H9 (cell line): ENCODE results near the gene OPTN. TPM values are rescaled to one million over a fixed set of nuclear protein-coding genes. Genes with fewer than 3 reads are reported as not detected.

Experiments used
- DNase-seq: peaks from one replicate; pipeline ENCODE4 v3.0.0-alpha.2; 2017
- H2AFZ ChIP-seq: one replicate; pipeline ENCODE4 v1.6.1; 2013; ENCODE audit warnings: mild to moderate bottlenecking, low read length, control low read depth, moderate library complexity
- H2AK5ac ChIP-seq: 2 replicates; pipeline ENCODE4 v1.6.1; 2013; ENCODE audit warnings: low read length, control low read depth, mixed read lengths; ENCODE audit not compliant: insufficient read length
- H2BK120ac ChIP-seq: one replicate; pipeline ENCODE4 v1.6.1; 2013; ENCODE audit warnings: low read depth, mild to moderate bottlenecking, low read length, control low read depth, inconsistent platforms; ENCODE audit not compliant: poor library complexity, severe bottlenecking
- H2BK12ac ChIP-seq: 2 replicates; pipeline ENCODE4 v1.6.1; 2013; ENCODE audit warnings: low read length, control low read depth, mixed read lengths, low read depth; ENCODE audit not compliant: insufficient read length
- H2BK15ac ChIP-seq: 2 replicates; pipeline ENCODE4 v1.6.1; 2013; ENCODE audit warnings: low read depth, low read length, control low read depth
- H2BK20ac ChIP-seq: one replicate; pipeline ENCODE4 v1.6.1; 2013; ENCODE audit warnings: low read depth, mild to moderate bottlenecking, low read length, control low read depth, inconsistent platforms; ENCODE audit not compliant: poor library complexity, severe bottlenecking
- H2BK5ac ChIP-seq: 2 replicates; pipeline ENCODE4 v1.6.1; 2013; ENCODE audit warnings: low read length, control low read depth, mixed read lengths; ENCODE audit not compliant: insufficient read length
- H3K14ac ChIP-seq: 2 replicates; pipeline ENCODE4 v1.6.1; 2013; ENCODE audit warnings: low read length, control low read depth; ENCODE audit not compliant: insufficient read depth
- H3K18ac ChIP-seq: 2 replicates; pipeline ENCODE4 v1.6.1; 2013; ENCODE audit warnings: low read depth, mild to moderate bottlenecking, mixed read lengths, low read length, control low read depth; ENCODE audit not compliant: insufficient read length
- H3K23ac ChIP-seq: 2 replicates; pipeline ENCODE4 v1.6.1; 2013; ENCODE audit warnings: low read length, control low read depth, mixed read lengths, low read depth; ENCODE audit not compliant: insufficient read length
- H3K23me2 ChIP-seq: 2 replicates; pipeline ENCODE4 v1.6.1; 2013; ENCODE audit warnings: low read depth, mild to moderate bottlenecking, mixed read lengths, low read length, control low read depth; ENCODE audit not compliant: insufficient read length, poor library complexity, severe bottlenecking
- H3K27ac ChIP-seq: 2 replicates; pipeline ENCODE4 v1.5.1; 2013; ENCODE audit warnings: low read length, control low read depth, mixed read lengths, low read depth; ENCODE audit not compliant: insufficient read length
- H3K27me3 ChIP-seq: 2 replicates; pipeline ENCODE4 v1.6.1; 2013; ENCODE audit warnings: low read length, control low read depth, inconsistent platforms; ENCODE audit not compliant: insufficient read depth
- H3K4ac ChIP-seq: 2 replicates; pipeline ENCODE4 v1.6.1; 2013; ENCODE audit warnings: low read depth, mild to moderate bottlenecking, control low read depth, inconsistent platforms, low read length, moderate library complexity
- H3K4me1 ChIP-seq: 2 replicates; pipeline ENCODE4 v1.6.1; 2013; ENCODE audit warnings: low read length, control low read depth, inconsistent platforms; ENCODE audit not compliant: insufficient read depth
- H3K4me2 ChIP-seq: 2 replicates; pipeline ENCODE4 v1.6.1; 2013; ENCODE audit warnings: low read length, control low read depth, mixed read lengths; ENCODE audit not compliant: insufficient read length, insufficient read depth
- H3K56ac ChIP-seq: 2 replicates; pipeline ENCODE4 v1.6.1; 2013; ENCODE audit warnings: low read depth, mild to moderate bottlenecking, mixed read lengths, low read length, control low read depth; ENCODE audit not compliant: insufficient read length
- H3K79me1 ChIP-seq: 2 replicates; pipeline ENCODE4 v1.6.1; 2013; ENCODE audit warnings: low read depth, mild to moderate bottlenecking, moderate library complexity, low read length, control low read depth, inconsistent platforms; ENCODE audit not compliant: insufficient read depth, poor library complexity, severe bottlenecking
- H3K79me2 ChIP-seq: 2 replicates; pipeline ENCODE4 v1.6.1; 2013; ENCODE audit warnings: low read length, control low read depth, inconsistent platforms; ENCODE audit not compliant: insufficient read depth
- H3K9ac ChIP-seq: 2 replicates; pipeline ENCODE4 v1.6.1; 2013; ENCODE audit warnings: low read length, control low read depth, mixed read lengths; ENCODE audit not compliant: insufficient read length; ENCODE audit errors: extremely low read depth
- H3K9me3 ChIP-seq: one replicate; pipeline ENCODE4 v1.6.1; 2013; ENCODE audit warnings: low read depth, low read length, inconsistent platforms; ENCODE audit not compliant: control insufficient read depth
- H3T11ph ChIP-seq: one replicate; pipeline ENCODE4 v1.6.1; 2013; ENCODE audit warnings: mild to moderate bottlenecking, low read length, control low read depth, inconsistent platforms
- H4K20me1 ChIP-seq: one replicate; pipeline ENCODE4 v1.6.1; 2013; ENCODE audit not compliant: control insufficient read depth, insufficient read length, insufficient read depth
- H4K5ac ChIP-seq: 2 replicates; pipeline ENCODE4 v1.6.1; 2013; ENCODE audit warnings: low read depth, mild to moderate bottlenecking, mixed read lengths, low read length, control low read depth; ENCODE audit not compliant: insufficient read length
- H4K8ac ChIP-seq: replicated peaks from 2 replicates; pipeline ENCODE4 v1.6.1; 2013; ENCODE audit warnings: low read length, control low read depth, mixed read lengths, low read depth; ENCODE audit not compliant: insufficient read length
- H4K91ac ChIP-seq: 2 replicates; pipeline ENCODE4 v1.6.1; 2013; ENCODE audit warnings: low read depth, mild to moderate bottlenecking, moderate library complexity, mixed read lengths, low read length, control low read depth; ENCODE audit not compliant: insufficient read length
- H3K27ac Mint-ChIP-seq, 3 experiments: 2 replicates in 2 of 3; 3 replicates in 1 of 3; pipeline ENCODE4 v1.8.0; 2020 to 2021; ENCODE audit warnings: mixed read lengths in 3 of 3, mild to moderate bottlenecking in 1 of 3, moderate library complexity in 1 of 3
- H3K27me3 Mint-ChIP-seq: 2 replicates; pipeline ENCODE4 v1.8.0; 2021; ENCODE audit warnings: low read depth, mild to moderate bottlenecking, moderate library complexity, mixed read lengths
- H3K36me3 Mint-ChIP-seq, 3 experiments: 2 replicates in 2 of 3; 3 replicates in 1 of 3; pipeline ENCODE4 v1.8.0; 2020 to 2021; ENCODE audit warnings: low read depth in 3 of 3, mixed read lengths in 3 of 3; ENCODE audit not compliant: insufficient read depth in 1 of 3
- H3K4me1 Mint-ChIP-seq, 2 experiments: 2 replicates each; pipeline ENCODE4 v1.8.0; 2020; ENCODE audit warnings: mixed read lengths in 2 of 2
- H3K4me3 Mint-ChIP-seq, 2 experiments: 2 replicates in 1 of 2; 3 replicates in 1 of 2; pipeline ENCODE4 v1.8.0; 2020 to 2021; ENCODE audit warnings: mild to moderate bottlenecking in 2 of 2, mixed read lengths in 2 of 2, moderate library complexity in 1 of 2
- H3K9me3 Mint-ChIP-seq, 2 experiments: 2 replicates in 1 of 2; 3 replicates in 1 of 2; pipeline ENCODE4 v1.8.0; 2020; ENCODE audit warnings: mild to moderate bottlenecking in 2 of 2, mixed read lengths in 2 of 2, moderate library complexity in 1 of 2
- WGBS: extraction: QIAGEN DNeasy Blood & Tissue Kit; methylation state at CpG from one replicate; pipeline ENCODE4 v1.1.7; 2013; ENCODE audit warnings: missing lambda C conversion rate, low lambda C conversion rate, mixed read lengths; ENCODE audit not compliant: insufficient read length; ENCODE audit errors: extremely low coverage; 5-methylcytosine and 5-hydroxymethylcytosine counted together
- total RNA-seq: library from RNA; stranded (reverse); gene quantifications from 2 replicates; pipeline ENCODE4 v1.2.1, GENCODE V29; 2021
- TF ChIP-seq, protein P1 (sequence below): fragments of 200-600 bp; sonication (generic); conservative IDR thresholded peaks from 3 replicates; pipeline ENCODE4 v1.8.0; 2021; ENCODE audit warnings: antibody characterized with exemption, mild to moderate bottlenecking

Gene OPTN
- total RNA-seq, 1 experiment from 2014 or later: 16.1 TPM

DNA sequence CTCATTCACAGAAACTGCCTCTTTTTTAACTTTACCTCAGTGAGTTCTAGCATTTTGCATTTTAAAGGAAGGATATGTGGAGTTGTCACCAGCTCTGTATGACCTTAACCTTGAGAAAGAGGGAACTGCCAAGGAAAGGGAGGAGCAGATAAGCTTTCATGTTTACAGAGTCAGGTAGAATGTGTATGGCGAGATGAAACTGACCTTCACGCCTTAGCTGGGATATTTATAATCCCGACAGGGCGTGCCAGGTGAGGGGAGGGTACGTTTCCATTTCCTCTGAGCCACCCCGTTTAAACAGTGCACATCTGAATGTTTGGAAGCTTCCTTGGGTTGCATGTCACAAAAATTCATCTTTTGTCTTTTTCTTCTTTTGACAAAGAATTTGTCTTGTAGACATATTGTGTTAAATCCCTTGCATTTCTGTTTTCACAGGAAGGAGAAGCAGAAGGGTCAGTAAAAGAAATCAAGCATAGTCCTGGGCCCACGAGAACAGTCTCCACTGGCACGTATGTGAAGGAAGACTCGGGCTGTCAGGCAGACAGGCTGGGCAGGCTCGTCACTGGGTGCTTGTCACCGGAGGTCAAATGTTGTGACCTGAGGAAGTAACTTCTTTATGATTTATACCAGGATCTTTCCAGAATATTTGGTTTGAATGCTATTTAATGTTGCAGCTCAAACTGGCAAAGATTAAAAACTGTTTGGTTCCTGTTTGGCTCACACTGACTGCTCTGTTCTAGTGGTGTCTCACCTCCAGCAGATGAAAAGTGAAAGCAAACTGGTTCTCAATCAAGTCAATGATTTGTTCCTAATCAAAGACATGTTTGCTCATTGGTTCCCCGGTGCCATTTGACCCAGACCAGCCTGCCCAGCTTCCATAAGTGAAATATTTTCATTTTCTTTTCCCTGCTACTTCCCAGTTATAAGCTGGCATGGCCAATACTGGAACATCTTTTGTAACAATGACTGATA is 16.2 kb downstream of the OPTN start:
- H3K27me3 ChIP-seq: no peaks in the 10 kb centered on the region
- no peak overlapping the region for H3K4ac ChIP-seq
- H2AK5ac ChIP-seq: no peak overlapping the region
- H3K27ac Mint-ChIP-seq: peak overlapping the region in 1 of 3 experiments; percentile 72; a peak in 2 of 7 replicates
- no peak overlapping the region for H3T11ph ChIP-seq
- no peak overlapping the region for H3K18ac ChIP-seq
- no peaks in the 10 kb centered on the region for H3K23me2 ChIP-seq
- H3K9ac ChIP-seq: no peak overlapping the region
- no peak for DNase-seq
- H3K56ac ChIP-seq: no peak overlapping the region
- no peaks in the 10 kb centered on the region for H3K79me2 ChIP-seq
- no peak overlapping the region for H3K4me3 Mint-ChIP-seq
- H3K4me1 Mint-ChIP-seq: peaks cover 6 to 7% of the 10 kb centered on the region in 2 experiments
- H2AFZ ChIP-seq: no peak overlapping the region
- no peaks in the 10 kb centered on the region; the same call in 1 of the 2 replicates for H3K4me1 ChIP-seq
- no CpG with 5 or more reads among the region's 12 CpGs for WGBS
- H2BK120ac ChIP-seq: no peak overlapping the region
- H3K14ac ChIP-seq: no peak overlapping the region
- H3K79me1 ChIP-seq: no peaks in the 10 kb centered on the region
- no peak overlapping the region for H2BK12ac ChIP-seq
- H3K4me2 ChIP-seq: no peak overlapping the region
- no peaks in the 10 kb centered on the region for H3K27me3 Mint-ChIP-seq
- H2BK20ac ChIP-seq: no peak overlapping the region
- H2BK5ac ChIP-seq: no peak overlapping the region
- H4K20me1 ChIP-seq: no peaks in the 10 kb centered on the region
- no peak overlapping the region for H4K91ac ChIP-seq
- H3K27ac ChIP-seq: no peak overlapping the region
- TF ChIP-seq, protein P1, sequence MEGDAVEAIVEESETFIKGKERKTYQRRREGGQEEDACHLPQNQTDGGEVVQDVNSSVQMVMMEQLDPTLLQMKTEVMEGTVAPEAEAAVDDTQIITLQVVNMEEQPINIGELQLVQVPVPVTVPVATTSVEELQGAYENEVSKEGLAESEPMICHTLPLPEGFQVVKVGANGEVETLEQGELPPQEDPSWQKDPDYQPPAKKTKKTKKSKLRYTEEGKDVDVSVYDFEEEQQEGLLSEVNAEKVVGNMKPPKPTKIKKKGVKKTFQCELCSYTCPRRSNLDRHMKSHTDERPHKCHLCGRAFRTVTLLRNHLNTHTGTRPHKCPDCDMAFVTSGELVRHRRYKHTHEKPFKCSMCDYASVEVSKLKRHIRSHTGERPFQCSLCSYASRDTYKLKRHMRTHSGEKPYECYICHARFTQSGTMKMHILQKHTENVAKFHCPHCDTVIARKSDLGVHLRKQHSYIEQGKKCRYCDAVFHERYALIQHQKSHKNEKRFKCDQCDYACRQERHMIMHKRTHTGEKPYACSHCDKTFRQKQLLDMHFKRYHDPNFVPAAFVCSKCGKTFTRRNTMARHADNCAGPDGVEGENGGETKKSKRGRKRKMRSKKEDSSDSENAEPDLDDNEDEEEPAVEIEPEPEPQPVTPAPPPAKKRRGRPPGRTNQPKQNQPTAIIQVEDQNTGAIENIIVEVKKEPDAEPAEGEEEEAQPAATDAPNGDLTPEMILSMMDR: no peak
- H3K9me3 Mint-ChIP-seq: no peaks in the 10 kb centered on the region
- H3K23ac ChIP-seq: no peak overlapping the region
- no peak overlapping the region for H2BK15ac ChIP-seq
- H3K36me3 Mint-ChIP-seq: peaks cover 0 to 27% (median 18%) of the 10 kb centered on the region in 3 experiments; a peak in 5 of 7 replicates
- H4K5ac ChIP-seq: no peak overlapping the region
- no peak overlapping the region for H4K8ac ChIP-seq
- no peaks in the 10 kb centered on the region for H3K9me3 ChIP-seq
